ENCODE data around the gene ELF3. TPM values are rescaled to one million over a fixed set of nuclear protein-coding genes. Genes with fewer than 3 reads are reported as not detected.
"Not testable (repeated sequence)": the region's sequence is repeated elsewhere in the genome, so short reads cannot be mapped to it uniquely, and the experiment has no call there.

Gene ELF3
- total RNA-seq, 2 experiments from 2014 or later = 0.09 to 0.44 TPM

- TF ChIP-seq, protein P1, sequence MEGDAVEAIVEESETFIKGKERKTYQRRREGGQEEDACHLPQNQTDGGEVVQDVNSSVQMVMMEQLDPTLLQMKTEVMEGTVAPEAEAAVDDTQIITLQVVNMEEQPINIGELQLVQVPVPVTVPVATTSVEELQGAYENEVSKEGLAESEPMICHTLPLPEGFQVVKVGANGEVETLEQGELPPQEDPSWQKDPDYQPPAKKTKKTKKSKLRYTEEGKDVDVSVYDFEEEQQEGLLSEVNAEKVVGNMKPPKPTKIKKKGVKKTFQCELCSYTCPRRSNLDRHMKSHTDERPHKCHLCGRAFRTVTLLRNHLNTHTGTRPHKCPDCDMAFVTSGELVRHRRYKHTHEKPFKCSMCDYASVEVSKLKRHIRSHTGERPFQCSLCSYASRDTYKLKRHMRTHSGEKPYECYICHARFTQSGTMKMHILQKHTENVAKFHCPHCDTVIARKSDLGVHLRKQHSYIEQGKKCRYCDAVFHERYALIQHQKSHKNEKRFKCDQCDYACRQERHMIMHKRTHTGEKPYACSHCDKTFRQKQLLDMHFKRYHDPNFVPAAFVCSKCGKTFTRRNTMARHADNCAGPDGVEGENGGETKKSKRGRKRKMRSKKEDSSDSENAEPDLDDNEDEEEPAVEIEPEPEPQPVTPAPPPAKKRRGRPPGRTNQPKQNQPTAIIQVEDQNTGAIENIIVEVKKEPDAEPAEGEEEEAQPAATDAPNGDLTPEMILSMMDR (conservative IDR thresholded peaks at IDR 0.05; ENCODE audit: low read length) = no peak
- TF ChIP-seq EZH2phosphoT487 (IDR thresholded peaks at IDR 0.05; ENCODE audit: borderline replicate concordance, low read depth, low read length) = no peak
- Histone ChIP-seq H3K79me2 (ENCODE audit: insufficient read depth, low read depth, low read length) (no peaks in the 10 kb centered on the region), H3K27ac (ENCODE audit: low read depth, low read length, poor library complexity, severe bottlenecking) (no peak overlapping the region), H4K20me1 (ENCODE audit: insufficient read depth, low read length) (no peaks in the 10 kb centered on the region), H3K4me2 (ENCODE audit: low read length) (no peak overlapping the region), H3K4me3 (ENCODE audit: low read depth, low read length, poor library complexity, severe bottlenecking) (no peak overlapping the region), H3K4me1 (ENCODE audit: insufficient read depth, low read length, poor library complexity, severe bottlenecking) (no peaks in the 10 kb centered on the region), H3K36me3 (ENCODE audit: insufficient read depth, low read length) (no peaks in the 10 kb centered on the region), H3K9me2 (ENCODE audit: insufficient read depth, low read length) (no peaks in the 10 kb centered on the region), H2AFZ (ENCODE audit: low read length) (no peak overlapping the region), H3K9me3 (ENCODE audit: low read length) (no peaks in the 10 kb centered on the region)
- POLR2A ChIA-PET = no interaction called here
- BruUV-seq (replicated peaks) = no TSS peak
- intact Hi-C loops (cut with micrococcal nuclease; ENCODE audit: unreplicated experiment) = no loop called here
- CTCF ChIA-PET (ENCODE audit: unreplicated experiment) = no interaction called here
- no peak for DNase-seq (ENCODE audit: low spot score)
Measured at GRCh38 chr1:202058001-202058908, 47.9 kb downstream of the ELF3 start.

DNA sequence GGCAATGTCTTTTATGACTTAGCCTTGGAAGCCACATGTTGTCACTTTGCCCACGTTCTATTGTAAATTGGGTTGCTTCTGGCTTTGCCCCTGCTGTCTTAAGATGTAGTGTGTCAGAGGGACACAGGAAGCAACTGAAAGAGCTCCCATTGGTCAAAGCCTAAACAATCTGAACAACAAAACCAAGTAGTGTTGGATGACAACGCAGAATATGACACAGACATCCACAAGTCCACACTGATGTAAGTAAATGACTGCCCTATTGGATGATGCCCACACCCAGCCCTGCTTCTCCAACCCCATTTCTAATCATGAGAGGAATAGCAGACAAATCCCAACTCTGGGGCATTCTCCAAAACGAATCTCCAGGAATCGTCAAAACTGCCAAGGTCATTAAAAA is 50.7 kb downstream of the ELF3 start:
- Histone ChIP-seq H3K9me3 (ENCODE audit: low read length) (no peaks in the 10 kb centered on the region), H3K4me1 (ENCODE audit: insufficient read depth, low read length, poor library complexity, severe bottlenecking) (no peaks in the 10 kb centered on the region), H3K4me3 (ENCODE audit: low read depth, low read length, poor library complexity, severe bottlenecking) (no peak overlapping the region), H3K4me2 (ENCODE audit: low read length) (no peak overlapping the region), H3K79me2 (ENCODE audit: insufficient read depth, low read depth, low read length) (no peaks in the 10 kb centered on the region), H3K9me2 (ENCODE audit: insufficient read depth, low read length) (no peaks in the 10 kb centered on the region), H2AFZ (ENCODE audit: low read length) (no peak overlapping the region), H4K20me1 (ENCODE audit: insufficient read depth, low read length) (no peaks in the 10 kb centered on the region), H3K36me3 (ENCODE audit: insufficient read depth, low read length) (no peaks in the 10 kb centered on the region), H3K27ac (ENCODE audit: low read depth, low read length, poor library complexity, severe bottlenecking) (no peak overlapping the region)
- DNase-seq (ENCODE audit: low spot score) = no peak
- BruUV-seq (replicated peaks) = no TSS peak
- CTCF ChIA-PET (ENCODE audit: unreplicated experiment) = interaction anchor here (0.6 kb wide), 1 partner anchor 477 kb away, joined by 3 read pairs; no protein-coding TSS in a partner anchor
- POLR2A ChIA-PET = no interaction called here
- intact Hi-C loops (cut with micrococcal nuclease; ENCODE audit: unreplicated experiment) = no loop called here
- TF ChIP-seq, protein P1 (conservative IDR thresholded peaks at IDR 0.05; ENCODE audit: low read length) = no peak
- no peak for TF ChIP-seq EZH2phosphoT487 (IDR thresholded peaks at IDR 0.05; ENCODE audit: borderline replicate concordance, low read depth, low read length)

DNA sequence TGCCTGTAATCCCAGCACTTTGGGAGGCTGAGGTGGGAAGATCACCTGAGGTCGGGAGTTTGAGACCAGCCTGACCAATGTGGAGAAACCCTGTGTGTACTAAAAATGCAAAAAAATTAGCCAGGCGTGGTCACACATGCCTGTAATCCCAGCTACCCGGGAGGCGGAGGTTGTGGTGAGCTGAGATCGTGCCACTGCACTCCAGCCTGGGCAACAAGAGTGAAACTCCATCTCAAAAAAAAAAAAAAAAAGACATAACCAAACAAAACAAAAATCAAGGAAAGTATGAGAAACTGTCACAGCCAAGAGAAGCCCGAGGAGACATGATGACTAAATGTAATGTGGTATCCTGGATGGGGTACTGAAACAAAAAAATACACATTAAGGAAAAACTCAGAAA is 51.4 kb downstream of the ELF3 start:
- H2AFZ ChIP-seq (ENCODE audit: low read length); CTCF ChIA-PET (ENCODE audit: unreplicated experiment); BruUV-seq (replicated peaks): not testable (repeated sequence)

GRCh38 chr1:202062636-202063035 is 52.2 kb downstream of the ELF3 start:
- H3K9me3 ChIP-seq (ENCODE audit: low read length); H2AFZ ChIP-seq (ENCODE audit: low read length); H3K36me3 ChIP-seq (ENCODE audit: insufficient read depth, low read length); DNase-seq (ENCODE audit: low spot score); H3K79me2 ChIP-seq (ENCODE audit: insufficient read depth, low read depth, low read length); intact Hi-C loops (cut with micrococcal nuclease; ENCODE audit: unreplicated experiment); H3K4me3 ChIP-seq (ENCODE audit: low read depth, low read length, poor library complexity, severe bottlenecking); H3K4me1 ChIP-seq (ENCODE audit: insufficient read depth, low read length, poor library complexity, severe bottlenecking); H3K27ac ChIP-seq (ENCODE audit: low read depth, low read length, poor library complexity, severe bottlenecking); BruUV-seq (replicated peaks); H3K4me2 ChIP-seq (ENCODE audit: low read length); POLR2A ChIA-PET; H4K20me1 ChIP-seq (ENCODE audit: insufficient read depth, low read length); H3K9me2 ChIP-seq (ENCODE audit: insufficient read depth, low read length): not testable (repeated sequence)
- CTCF ChIA-PET (ENCODE audit: unreplicated experiment) = interaction anchor here (0.6 kb wide), 1 partner anchor 748 kb away, joined by 4 read pairs; no protein-coding TSS in a partner anchor

More for the DNA sequence above, 51.4 kb downstream of the ELF3 start:
- H3K27ac ChIP-seq (ENCODE audit: low read depth, low read length, poor library complexity, severe bottlenecking); H4K20me1 ChIP-seq (ENCODE audit: insufficient read depth, low read length); H3K9me3 ChIP-seq (ENCODE audit: low read length); intact Hi-C loops (cut with micrococcal nuclease; ENCODE audit: unreplicated experiment); H3K4me2 ChIP-seq (ENCODE audit: low read length); H3K4me1 ChIP-seq (ENCODE audit: insufficient read depth, low read length, poor library complexity, severe bottlenecking); POLR2A ChIA-PET; H3K4me3 ChIP-seq (ENCODE audit: low read depth, low read length, poor library complexity, severe bottlenecking); H3K9me2 ChIP-seq (ENCODE audit: insufficient read depth, low read length); H3K79me2 ChIP-seq (ENCODE audit: insufficient read depth, low read depth, low read length); DNase-seq (ENCODE audit: low spot score); H3K36me3 ChIP-seq (ENCODE audit: insufficient read depth, low read length): not testable (repeated sequence)
